GM12878 (cell line): ENCODE data around the gene ITPR2. TPM values are rescaled to one million over a fixed set of nuclear protein-coding genes. Genes with fewer than 3 reads are reported as not detected.

Source experiments
- ATAC-seq: fragments of 200-7000 bp; cut with Tn5 transposase; 3 replicates; pipeline ENCODE4 v1.9.1; 2020; ENCODE audit warnings: mild to moderate bottlenecking, moderate library complexity
- BruUV-seq: library from RNA; stranded (reverse); fragments of 400-500 nt; replicated peaks from 2 replicates; lab custom pipeline; 2021; lab: Mats Ljungman, UMichigan
- CTCF ChIA-PET: fragments of 300-600 bp; sonication (Branson Sonifier 250); formaldehyde crosslinking; extraction: SDS; loops from one replicate; lab custom pipeline; 2021; ENCODE audit warnings: inconsistent platforms; lab: Yijun Ruan, JAX
- POLR2A ChIA-PET: fragments of 350-600 bp; formaldehyde crosslinking; extraction: SDS; loops from one replicate; lab custom pipeline; 2021; ENCODE audit warnings: inconsistent platforms; lab: Charles Lee
- RAD21 ChIA-PET: fragments of 300-600 bp; sonication (Branson Sonifier 250); formaldehyde crosslinking; loops from one replicate; lab custom pipeline; 2023; ENCODE audit warnings: antibody characterized with exemption; ENCODE audit not compliant: unreplicated experiment; lab: Charles Lee
- SMC1A ChIA-PET: fragments of 300-600 bp; sonication (Branson Sonifier 250); formaldehyde crosslinking; loops from one replicate; lab custom pipeline; 2023; ENCODE audit not compliant: unreplicated experiment, uncharacterized antibody; lab: Charles Lee
- DNase-seq: peaks from one replicate; pipeline ENCODE4 v3.0.0-alpha.2; 2011; ENCODE audit warnings: low read depth, low spot score
- FAIRE-seq: peaks from 3 replicates; lab custom pipeline; 2011; peaks lifted over from hg19 to GRCh38; lab: Jason Lieb, UNC
- H2AFZ ChIP-seq: 2 replicates; pipeline ENCODE4 v1.6.0; 2011; ENCODE audit warnings: low read depth, low read length, control low read depth; ENCODE audit not compliant: control insufficient read depth
- H3K27ac ChIP-seq: 2 replicates; pipeline ENCODE4 v1.5.1; 2011; ENCODE audit warnings: control low read depth; ENCODE audit not compliant: control insufficient read depth, insufficient read depth
- H3K27me3 ChIP-seq, 2 experiments: replicated peaks in 1 of 2; 2 replicates each; pipeline versions ENCODE4 v1.6.0 to v1.6.1; 2011; ENCODE audit warnings: low read length in 1 of 2; ENCODE audit not compliant: control insufficient read depth in 2 of 2, insufficient read depth in 2 of 2
- H3K36me3 ChIP-seq, 2 experiments: 2 replicates each; pipeline ENCODE4 v1.5.1; 2011; ENCODE audit warnings: low read length in 1 of 2; ENCODE audit not compliant: control insufficient read depth in 2 of 2, insufficient read depth in 2 of 2
- H3K4me1 ChIP-seq: 2 replicates; pipeline ENCODE4 v1.6.1; 2011; ENCODE audit warnings: mild to moderate bottlenecking, low read length, moderate library complexity, mixed read lengths; ENCODE audit not compliant: control insufficient read depth, insufficient read depth
- H3K4me2 ChIP-seq: 2 replicates; pipeline ENCODE4 v1.6.0; 2011; ENCODE audit warnings: control low read depth; ENCODE audit not compliant: control insufficient read depth, insufficient read depth
- H3K4me3 ChIP-seq: fragments of 200-600 bp; sonication (generic); 2 replicates; pipeline ENCODE4 v1.5.1; 2016
- H3K79me2 ChIP-seq: 2 replicates; pipeline ENCODE4 v1.6.0; 2011; ENCODE audit warnings: low read length; ENCODE audit not compliant: control insufficient read depth, insufficient read depth
- H3K9ac ChIP-seq: 2 replicates; pipeline ENCODE4 v1.8.0; 2011; ENCODE audit warnings: low read length, control low read depth, mixed read lengths; ENCODE audit not compliant: control insufficient read depth, insufficient read depth
- H3K9me3 ChIP-seq: replicated peaks from 3 replicates; pipeline ENCODE4 v1.5.1; 2011; ENCODE audit warnings: mild to moderate bottlenecking, low read length; ENCODE audit not compliant: control insufficient read depth, insufficient read depth
- H4K20me1 ChIP-seq: 2 replicates; pipeline ENCODE4 v1.6.0; 2011; ENCODE audit not compliant: control insufficient read depth, insufficient read depth
- BHLHE40 ChIP-seq, 2 experiments: fragments of 450-650 bp in 1 of 2; IDR thresholded peaks; 2 replicates each; pipeline ENCODE4 v1.6.1; 2011 to 2017; ENCODE audit warnings: low read depth in 2 of 2, borderline replicate concordance in 1 of 2, improper control_type of control experiment in 1 of 2, low read length in 1 of 2, mild to moderate bottlenecking in 1 of 2
- BMI1 ChIP-seq: fragments of 450-650 bp; IDR thresholded peaks from 2 replicates; pipeline ENCODE4 v1.6.1; 2016; ENCODE audit warnings: mild to moderate bottlenecking, moderate library complexity, borderline replicate concordance
- CBX5 ChIP-seq: sonication (generic); IDR thresholded peaks from 2 replicates; pipeline ENCODE4 v1.6.1; 2016; ENCODE audit warnings: low read depth, moderate library complexity, mild to moderate bottlenecking, inconsistent platforms
- EED ChIP-seq: sonication (generic); IDR thresholded peaks from 2 replicates; pipeline ENCODE4 v1.6.1; 2016; ENCODE audit warnings: antibody characterized with exemption, low read depth
- FOXM1 ChIP-seq: IDR thresholded peaks from 2 replicates; pipeline ENCODE4 v1.6.1; 2012; ENCODE audit warnings: low read depth, mild to moderate bottlenecking, inconsistent platforms, low read length, moderate library complexity
- IKZF2 ChIP-seq, 2 experiments: fragments of 450-650 bp; IDR thresholded peaks; 2 replicates each; pipeline ENCODE4 v1.6.1; 2017; ENCODE audit warnings: mild to moderate bottlenecking in 2 of 2, moderate library complexity in 2 of 2
- IRF3 ChIP-seq: fragments of 450-650 bp; IDR thresholded peaks from 2 replicates; pipeline ENCODE4 v1.6.1; 2014; ENCODE audit warnings: mild to moderate bottlenecking
- JUNB ChIP-seq: IDR thresholded peaks from 2 replicates; pipeline ENCODE4 v1.6.1; 2016; ENCODE audit warnings: antibody characterized with exemption, mild to moderate bottlenecking
- NFIC ChIP-seq: IDR thresholded peaks from 2 replicates; pipeline ENCODE4 v1.6.1; 2012; ENCODE audit warnings: low read depth, mild to moderate bottlenecking, inconsistent platforms, low read length, moderate library complexity
- POLR2A ChIP-seq: IDR thresholded peaks from 2 replicates; pipeline ENCODE4 v1.6.1; 2011; ENCODE audit warnings: low read depth, mild to moderate bottlenecking, low read length
- RUNX3 ChIP-seq: IDR thresholded peaks from 2 replicates; pipeline ENCODE4 v1.6.1; 2012; ENCODE audit warnings: low read length, inconsistent platforms
- SUPT20H ChIP-seq: IDR thresholded peaks from 2 replicates; pipeline ENCODE4 v1.6.1; 2011; ENCODE audit warnings: low read depth, mild to moderate bottlenecking, low read length, moderate library complexity, borderline replicate concordance; ENCODE audit not compliant: control insufficient read depth
- YBX1 ChIP-seq: fragments of 450-650 bp; IDR thresholded peaks from 2 replicates; pipeline ENCODE4 v1.6.1; 2016; ENCODE audit warnings: antibody characterized with exemption
- ZBED1 ChIP-seq: IDR thresholded peaks from 2 replicates; pipeline ENCODE4 v1.6.1; 2016; ENCODE audit warnings: borderline replicate concordance
- WGBS: methylation state at CpG from one replicate; pipeline ENCODE4 v1.1.6; 2016; ENCODE audit warnings: low lambda C conversion rate; ENCODE audit not compliant: insufficient replicate concordance, insufficient coverage; ENCODE audit errors: missing lambda C conversion rate; 5-methylcytosine and 5-hydroxymethylcytosine counted together
- in situ Hi-C: fragments of 300-500 bp; cut with MboI; formaldehyde crosslinking; loops from 9 replicates; pipeline ENCODE4 v1.14.3; 2018; ENCODE audit warnings: mixed read lengths
- intact Hi-C: fragments of 100-400 bp; cut with micrococcal nuclease; formaldehyde crosslinking; loops from one replicate; pipeline ENCODE4 v1.14.2; 2022; ENCODE audit not compliant: unreplicated experiment
- polyA plus RNA-seq, 11 experiments: library from polyadenylated mRNA; depleted of rRNA in 4 of 11; unstranded in 6 of 11; stranded (reverse) in 5 of 11; fragments of >200 nt; fragmentation: Nextera tagmentation in 4 of 11; fragmentation: Illumina TruSeq in 1 of 11; extraction: Ambion mirVana in 4 of 11; extraction: Trizol in 1 of 11; gene quantifications; 1 replicate in 1 of 11; 2 replicates in 10 of 11; pipeline versions ENCODE4 v1.2.1 to v1.2.3, GENCODE V29; 2011 to 2016; ENCODE audit warnings: inconsistent platforms in 2 of 11, missing spikeins in 2 of 11, low read depth in 1 of 11
- total RNA-seq, 4 experiments: library from RNA; depleted of rRNA in 3 of 4; stranded (reverse); fragments of >200 nt in 3 of 4; fragmentation: Illumina TruSeq in 1 of 4; extraction: Trizol in 1 of 4; gene quantifications; 2 replicates each; pipeline versions ENCODE4 v1.2.1 to v1.2.3, GENCODE V29; 2013 to 2021
- TF ChIP-seq, protein P1 (sequence below): IDR thresholded peaks from 2 replicates; pipeline ENCODE4 v1.6.1; 2012; ENCODE audit warnings: improper control_type of control experiment, low read depth, low read length; ENCODE audit not compliant: insufficient replicate concordance

ITPR2 gene
- total and polyA plus RNA-seq, 10 of the 15 experiments (the other 5 are each of a cell fraction or from before 2014, with no cell fraction given): 7.5 to 76.2 (median 47.1) TPM

DNA sequence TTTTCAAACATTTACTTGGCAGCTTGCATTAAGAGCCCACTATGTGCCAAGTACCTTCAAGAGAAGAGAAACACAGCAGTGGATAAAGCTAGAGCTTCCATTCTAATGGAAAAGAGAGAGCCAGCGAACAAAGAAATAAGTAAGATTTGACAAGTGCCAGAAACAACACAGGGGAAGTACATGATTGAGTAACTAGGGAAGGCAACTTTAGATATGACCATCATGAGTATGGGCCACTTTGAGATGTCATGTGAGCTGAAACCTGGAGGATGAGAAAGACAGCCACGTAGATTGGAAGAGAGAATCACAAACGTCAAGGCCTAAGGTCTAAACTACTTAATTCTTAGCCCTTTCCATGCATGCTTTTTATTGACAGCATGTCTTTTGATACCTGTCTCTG is 121.4 kb downstream of the ITPR2 start:
- H4K20me1 ChIP-seq: no peaks in the 10 kb centered on the region
- ATAC-seq (peak; percentile 48), FAIRE-seq (no peak), DNase-seq (no peak)
- no peak overlapping the region for H3K4me3 ChIP-seq
- CTCF ChIA-PET: interaction anchor here (1.0 to 3.1 kb wide), 4 partner anchors 8 to 174 kb away, joined by 3 to 24 read pairs (median 4); no protein-coding TSS in a partner anchor
- no peak overlapping the region for H2AFZ ChIP-seq
- H3K9me3 ChIP-seq: no peaks in the 10 kb centered on the region; the same call in 2 of the 3 replicates
- H3K79me2 ChIP-seq: no peaks in the 10 kb centered on the region
- SMC1A ChIA-PET: interaction anchor here (0.7 to 2.2 kb wide), 10 partner anchors 9 to 122 kb away, joined by 3 to 12 read pairs (median 4); partner anchors contain the start of gene ITPR2
- peak overlapping the region; percentile 1; the same call in 1 of the 2 replicates for H3K4me2 ChIP-seq
- intact Hi-C loops (no loop called here), in situ Hi-C loops (no loop called here)
- POLR2A ChIA-PET: interaction anchor here (1.7 to 2.0 kb wide), 2 partner anchors 12 to 17 kb away, joined by 4 to 5 read pairs; no protein-coding TSS in a partner anchor
- no peaks in the 10 kb centered on the region for H3K27me3 ChIP-seq
- peaks cover 4 to 28% of the 10 kb centered on the region in 2 experiments; a peak in 3 of 4 replicates for H3K36me3 ChIP-seq
- H3K9ac ChIP-seq: no peak overlapping the region
- BruUV-seq: no TSS peak
- RAD21 ChIA-PET: interaction anchor here (1.2 to 1.4 kb wide), 2 partner anchors 20 to 164 kb away, joined by 3 read pairs; no protein-coding TSS in a partner anchor
- 40% methylated on average over 3 of the region's 3 CpGs for WGBS
- TF ChIP-seq IRF3: no peak
- TF ChIP-seq YBX1: no peak
- peak; percentile 63 for TF ChIP-seq EED
- peak; percentile 78; the same call in 1 of the 2 replicates for TF ChIP-seq JUNB
- peak; percentile 68; the same call in 1 of the 2 replicates for TF ChIP-seq NFIC
- peak in 1 of 2 experiments; percentile 13; a peak in 1 of 4 replicates for TF ChIP-seq IKZF2 (IDR thresholded peaks at IDR 0.05)
- TF ChIP-seq, protein P1, sequence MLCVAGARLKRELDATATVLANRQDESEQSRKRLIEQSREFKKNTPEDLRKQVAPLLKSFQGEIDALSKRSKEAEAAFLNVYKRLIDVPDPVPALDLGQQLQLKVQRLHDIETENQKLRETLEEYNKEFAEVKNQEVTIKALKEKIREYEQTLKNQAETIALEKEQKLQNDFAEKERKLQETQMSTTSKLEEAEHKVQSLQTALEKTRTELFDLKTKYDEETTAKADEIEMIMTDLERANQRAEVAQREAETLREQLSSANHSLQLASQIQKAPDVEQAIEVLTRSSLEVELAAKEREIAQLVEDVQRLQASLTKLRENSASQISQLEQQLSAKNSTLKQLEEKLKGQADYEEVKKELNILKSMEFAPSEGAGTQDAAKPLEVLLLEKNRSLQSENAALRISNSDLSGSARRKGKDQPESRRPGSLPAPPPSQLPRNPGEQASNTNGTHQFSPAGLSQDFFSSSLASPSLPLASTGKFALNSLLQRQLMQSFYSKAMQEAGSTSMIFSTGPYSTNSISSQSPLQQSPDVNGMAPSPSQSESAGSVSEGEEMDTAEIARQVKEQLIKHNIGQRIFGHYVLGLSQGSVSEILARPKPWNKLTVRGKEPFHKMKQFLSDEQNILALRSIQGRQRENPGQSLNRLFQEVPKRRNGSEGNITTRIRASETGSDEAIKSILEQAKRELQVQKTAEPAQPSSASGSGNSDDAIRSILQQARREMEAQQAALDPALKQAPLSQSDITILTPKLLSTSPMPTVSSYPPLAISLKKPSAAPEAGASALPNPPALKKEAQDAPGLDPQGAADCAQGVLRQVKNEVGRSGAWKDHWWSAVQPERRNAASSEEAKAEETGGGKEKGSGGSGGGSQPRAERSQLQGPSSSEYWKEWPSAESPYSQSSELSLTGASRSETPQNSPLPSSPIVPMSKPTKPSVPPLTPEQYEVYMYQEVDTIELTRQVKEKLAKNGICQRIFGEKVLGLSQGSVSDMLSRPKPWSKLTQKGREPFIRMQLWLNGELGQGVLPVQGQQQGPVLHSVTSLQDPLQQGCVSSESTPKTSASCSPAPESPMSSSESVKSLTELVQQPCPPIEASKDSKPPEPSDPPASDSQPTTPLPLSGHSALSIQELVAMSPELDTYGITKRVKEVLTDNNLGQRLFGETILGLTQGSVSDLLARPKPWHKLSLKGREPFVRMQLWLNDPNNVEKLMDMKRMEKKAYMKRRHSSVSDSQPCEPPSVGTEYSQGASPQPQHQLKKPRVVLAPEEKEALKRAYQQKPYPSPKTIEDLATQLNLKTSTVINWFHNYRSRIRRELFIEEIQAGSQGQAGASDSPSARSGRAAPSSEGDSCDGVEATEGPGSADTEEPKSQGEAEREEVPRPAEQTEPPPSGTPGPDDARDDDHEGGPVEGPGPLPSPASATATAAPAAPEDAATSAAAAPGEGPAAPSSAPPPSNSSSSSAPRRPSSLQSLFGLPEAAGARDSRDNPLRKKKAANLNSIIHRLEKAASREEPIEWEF: no peak
- no peak for TF ChIP-seq CBX5
- peak; percentile 34; the same call in 1 of the 2 replicates for TF ChIP-seq ZBED1
- peak; percentile 18; the same call in 1 of the 2 replicates for TF ChIP-seq RUNX3
- TF ChIP-seq FOXM1: 0 out of 2 replicates have a peak, but pooled peaks have one; percentile 32
- no peak for TF ChIP-seq SUPT20H
- TF ChIP-seq BHLHE40 (IDR thresholded peaks at IDR 0.05; ENCODE audit: borderline replicate concordance in 1 of 2, low read depth in 2 of 2, low read length in 1 of 2): peak in 1 of 2 experiments; percentile 27; a peak in 1 of 4 replicates
- no peak for TF ChIP-seq POLR2A
- TF ChIP-seq BMI1: no peak
- H3K27ac ChIP-seq: peak overlapping the region; percentile 49; the same call in 1 of the 2 replicates
- H3K4me1 ChIP-seq: peaks cover 22% of the 10 kb centered on the region
